Panc1 (cell line): ENCODE measurements around the gene USH2A. TPM values are rescaled to one million over a fixed set of nuclear protein-coding genes. Genes with fewer than 3 reads are reported as not detected.

Experiments
- ATAC-seq: fragments of 200-7000 bp; cut with Tn5 transposase; 2 replicates; pipeline ENCODE4 v1.9.1; 2020; ENCODE audit warnings: mild to moderate bottlenecking, moderate library complexity
- BruUV-seq: library from RNA; stranded (reverse); fragments of 400-500 nt; replicated peaks from 2 replicates; lab custom pipeline; 2021; lab: Mats Ljungman, UMichigan
- CTCF ChIA-PET: fragments of 300-600 bp; sonication (Branson Sonifier 250); formaldehyde crosslinking; loops from one replicate; lab custom pipeline; 2022; ENCODE audit warnings: antibody characterized with exemption; lab: Charles Lee
- POLR2A ChIA-PET: fragments of 300-600 bp; sonication (Branson Sonifier 250); formaldehyde crosslinking; loops from one replicate; lab custom pipeline; 2022; ENCODE audit warnings: antibody characterized with exemption; lab: Charles Lee
- DNase-seq: peaks from one replicate; pipeline ENCODE4 v3.0.0-alpha.2; 2010; ENCODE audit warnings: low read depth, low spot score
- H3K27ac ChIP-seq: 2 replicates; pipeline ENCODE4 v1.5.1; 2011; ENCODE audit warnings: mild to moderate bottlenecking, low read length, inconsistent platforms
- H3K27me3 ChIP-seq: fragments of 200-500 bp; sonication (Bioruptor generic); 2 replicates; pipeline ENCODE4 v1.6.0; 2014; ENCODE audit warnings: low read length, inconsistent platforms; ENCODE audit not compliant: control insufficient read depth, insufficient read depth
- H3K36me3 ChIP-seq: fragments of 200-500 bp; sonication (Bioruptor generic); 2 replicates; pipeline ENCODE4 v1.5.1; 2014; ENCODE audit warnings: inconsistent platforms, mild to moderate bottlenecking, low read length, moderate library complexity; ENCODE audit not compliant: control insufficient read depth, insufficient read depth
- H3K4me1 ChIP-seq: 2 replicates; pipeline ENCODE4 v1.5.1; 2011; ENCODE audit warnings: inconsistent platforms, mild to moderate bottlenecking, low read length, moderate library complexity; ENCODE audit not compliant: control insufficient read depth, insufficient read depth
- H3K4me3 ChIP-seq, 2 experiments: 2 replicates each; pipeline ENCODE4 v1.5.1; 2011 to 2012; ENCODE audit warnings: low read depth in 2 of 2, low read length in 2 of 2, mild to moderate bottlenecking in 2 of 2, inconsistent platforms in 1 of 2, moderate library complexity in 1 of 2
- H3K9me3 ChIP-seq: fragments of 200-500 bp; sonication (Bioruptor generic); 2 replicates; pipeline ENCODE4 v1.5.1; 2014; ENCODE audit warnings: low read depth, mild to moderate bottlenecking, inconsistent platforms, low read length, moderate library complexity; ENCODE audit not compliant: control insufficient read depth, insufficient read depth
- POLR2AphosphoS5 ChIP-seq: IDR thresholded peaks from 2 replicates; pipeline ENCODE4 v1.6.1; 2012; ENCODE audit warnings: mild to moderate bottlenecking, low read depth, low read length, moderate library complexity
- SIN3A ChIP-seq: IDR thresholded peaks from 2 replicates; pipeline ENCODE4 v1.6.1; 2012; ENCODE audit warnings: low read depth, mild to moderate bottlenecking, low read length, moderate library complexity, borderline replicate concordance; ENCODE audit not compliant: insufficient read depth
- TCF7L2 ChIP-seq: IDR thresholded peaks from 2 replicates; pipeline ENCODE4 v1.6.1; 2011; ENCODE audit warnings: mild to moderate bottlenecking, low read depth, low read length, inconsistent platforms
- in situ Hi-C: cut with HindIII; loops from 2 replicates; pipeline ENCODE4 v1.10.0; 2016; ENCODE audit warnings: low sequenced_read_pairs, low pct_unique_long_range_greater_than_20kb
- intact Hi-C: fragments of 100-400 bp; cut with micrococcal nuclease; formaldehyde crosslinking; loops from one replicate; pipeline ENCODE4 v1.10.0; 2022; ENCODE audit not compliant: unreplicated experiment
- total RNA-seq: library from RNA; stranded (reverse); gene quantifications from one replicate; pipeline ENCODE4 v1.2.1, GENCODE V29; 2021; ENCODE audit not compliant: unreplicated experiment
- TF ChIP-seq, protein P1 (sequence below): fragments of 450-650 bp; IDR thresholded peaks from 2 replicates; pipeline ENCODE4 v1.5.1; 2017; ENCODE audit warnings: mild to moderate bottlenecking
- TF ChIP-seq, protein P2 (sequence below), 2 experiments: IDR thresholded peaks; 2 replicates each; pipeline ENCODE4 v1.6.1; 2011 to 2012; ENCODE audit warnings: low read depth in 2 of 2, control low read depth in 1 of 2, low read length in 1 of 2, mild to moderate bottlenecking in 1 of 2, moderate library complexity in 1 of 2; ENCODE audit not compliant: insufficient read depth in 1 of 2

The USH2A gene
- total RNA-seq, 1 experiment from 2014 or later, result not detected

DNA sequence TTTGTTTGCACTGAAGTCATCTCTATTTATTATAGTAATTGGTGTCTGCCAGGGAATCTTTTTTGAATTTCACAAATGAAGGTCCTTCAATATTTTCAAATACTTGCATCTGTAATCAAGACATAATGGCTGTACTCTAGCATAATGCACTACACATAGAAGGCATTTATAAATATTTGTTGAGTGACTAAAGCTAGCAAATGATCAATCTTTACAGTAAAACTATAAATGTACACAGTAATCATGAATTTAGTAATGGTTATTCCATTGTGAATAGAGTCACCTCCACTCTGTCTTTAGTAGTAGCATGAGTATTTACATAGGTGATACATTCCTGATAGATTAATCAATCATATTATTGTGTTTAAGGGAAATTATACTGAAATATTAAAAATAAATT is 119.6 kb downstream of the USH2A start:
- ChIA-PET CTCF (no interaction called here), POLR2A (no interaction called here)
- in situ Hi-C loops, result no loop called here
- Histone ChIP-seq H3K27ac (no peak overlapping the region), H3K9me3 (no peaks in the 10 kb centered on the region), H3K36me3 (no peaks in the 10 kb centered on the region), H3K27me3 (no peaks in the 10 kb centered on the region), H3K4me1 (no peaks in the 10 kb centered on the region), H3K4me3 (no peak overlapping the region)
- intact Hi-C loops, result no loop called here
- no TSS peak for BruUV-seq
- TF ChIP-seq TCF7L2, result no peak
- TF ChIP-seq SIN3A, result no peak
- TF ChIP-seq, protein P1, sequence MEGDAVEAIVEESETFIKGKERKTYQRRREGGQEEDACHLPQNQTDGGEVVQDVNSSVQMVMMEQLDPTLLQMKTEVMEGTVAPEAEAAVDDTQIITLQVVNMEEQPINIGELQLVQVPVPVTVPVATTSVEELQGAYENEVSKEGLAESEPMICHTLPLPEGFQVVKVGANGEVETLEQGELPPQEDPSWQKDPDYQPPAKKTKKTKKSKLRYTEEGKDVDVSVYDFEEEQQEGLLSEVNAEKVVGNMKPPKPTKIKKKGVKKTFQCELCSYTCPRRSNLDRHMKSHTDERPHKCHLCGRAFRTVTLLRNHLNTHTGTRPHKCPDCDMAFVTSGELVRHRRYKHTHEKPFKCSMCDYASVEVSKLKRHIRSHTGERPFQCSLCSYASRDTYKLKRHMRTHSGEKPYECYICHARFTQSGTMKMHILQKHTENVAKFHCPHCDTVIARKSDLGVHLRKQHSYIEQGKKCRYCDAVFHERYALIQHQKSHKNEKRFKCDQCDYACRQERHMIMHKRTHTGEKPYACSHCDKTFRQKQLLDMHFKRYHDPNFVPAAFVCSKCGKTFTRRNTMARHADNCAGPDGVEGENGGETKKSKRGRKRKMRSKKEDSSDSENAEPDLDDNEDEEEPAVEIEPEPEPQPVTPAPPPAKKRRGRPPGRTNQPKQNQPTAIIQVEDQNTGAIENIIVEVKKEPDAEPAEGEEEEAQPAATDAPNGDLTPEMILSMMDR, result no peak
- TF ChIP-seq POLR2AphosphoS5, result no peak
- TF ChIP-seq, protein P2, sequence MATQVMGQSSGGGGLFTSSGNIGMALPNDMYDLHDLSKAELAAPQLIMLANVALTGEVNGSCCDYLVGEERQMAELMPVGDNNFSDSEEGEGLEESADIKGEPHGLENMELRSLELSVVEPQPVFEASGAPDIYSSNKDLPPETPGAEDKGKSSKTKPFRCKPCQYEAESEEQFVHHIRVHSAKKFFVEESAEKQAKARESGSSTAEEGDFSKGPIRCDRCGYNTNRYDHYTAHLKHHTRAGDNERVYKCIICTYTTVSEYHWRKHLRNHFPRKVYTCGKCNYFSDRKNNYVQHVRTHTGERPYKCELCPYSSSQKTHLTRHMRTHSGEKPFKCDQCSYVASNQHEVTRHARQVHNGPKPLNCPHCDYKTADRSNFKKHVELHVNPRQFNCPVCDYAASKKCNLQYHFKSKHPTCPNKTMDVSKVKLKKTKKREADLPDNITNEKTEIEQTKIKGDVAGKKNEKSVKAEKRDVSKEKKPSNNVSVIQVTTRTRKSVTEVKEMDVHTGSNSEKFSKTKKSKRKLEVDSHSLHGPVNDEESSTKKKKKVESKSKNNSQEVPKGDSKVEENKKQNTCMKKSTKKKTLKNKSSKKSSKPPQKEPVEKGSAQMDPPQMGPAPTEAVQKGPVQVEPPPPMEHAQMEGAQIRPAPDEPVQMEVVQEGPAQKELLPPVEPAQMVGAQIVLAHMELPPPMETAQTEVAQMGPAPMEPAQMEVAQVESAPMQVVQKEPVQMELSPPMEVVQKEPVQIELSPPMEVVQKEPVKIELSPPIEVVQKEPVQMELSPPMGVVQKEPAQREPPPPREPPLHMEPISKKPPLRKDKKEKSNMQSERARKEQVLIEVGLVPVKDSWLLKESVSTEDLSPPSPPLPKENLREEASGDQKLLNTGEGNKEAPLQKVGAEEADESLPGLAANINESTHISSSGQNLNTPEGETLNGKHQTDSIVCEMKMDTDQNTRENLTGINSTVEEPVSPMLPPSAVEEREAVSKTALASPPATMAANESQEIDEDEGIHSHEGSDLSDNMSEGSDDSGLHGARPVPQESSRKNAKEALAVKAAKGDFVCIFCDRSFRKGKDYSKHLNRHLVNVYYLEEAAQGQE (IDR thresholded peaks at IDR 0.05; ENCODE audit: insufficient read depth in 1 of 2, low read depth in 2 of 2, low read length in 1 of 2), result no peak
- ATAC-seq (no peak), DNase-seq (no peak)

DNA sequence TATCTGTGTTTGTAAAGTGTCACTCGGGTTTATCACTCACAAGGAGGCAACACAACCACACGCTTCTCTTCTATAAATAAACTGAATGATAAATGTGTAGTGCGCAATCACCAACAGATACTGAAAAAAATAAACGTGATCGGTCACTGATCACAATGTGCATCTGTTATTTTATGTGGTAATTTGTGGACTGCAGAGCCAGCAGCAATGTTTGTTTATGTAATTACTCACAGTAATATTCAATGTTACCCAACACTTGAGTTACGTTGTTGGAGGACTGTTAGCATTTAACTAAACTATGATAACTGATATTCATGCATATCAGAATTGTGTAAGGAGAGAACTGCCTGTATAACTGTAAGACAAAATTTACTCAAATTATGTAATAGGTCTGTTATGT is 129.6 kb downstream of the USH2A start:
- no TSS peak for BruUV-seq
- Histone ChIP-seq H3K4me3 (no peak overlapping the region), H3K9me3 (no peaks in the 10 kb centered on the region), H3K27me3 (no peaks in the 10 kb centered on the region), H3K4me1 (no peaks in the 10 kb centered on the region), H3K36me3 (no peaks in the 10 kb centered on the region), H3K27ac (no peak overlapping the region)
- ATAC-seq (no peak), DNase-seq (no peak)
- no peak for TF ChIP-seq TCF7L2
- TF ChIP-seq POLR2AphosphoS5, result no peak
- TF ChIP-seq, protein P1, result no peak
- TF ChIP-seq SIN3A, result no peak
- TF ChIP-seq, protein P2 (IDR thresholded peaks at IDR 0.05; ENCODE audit: insufficient read depth in 1 of 2, low read depth in 2 of 2, low read length in 1 of 2), result no peak
- ChIA-PET POLR2A (no interaction called here), CTCF (no interaction called here)
- intact Hi-C loops (no loop called here), in situ Hi-C loops (no loop called here)
